ENCODE measurements around the gene MAT2A. TPM values are rescaled to one million over a fixed set of nuclear protein-coding genes. Genes with fewer than 3 reads are reported as not detected.
A peak's percentile ranks its signal among the peaks of the same experiment; 100 is the strongest.

The MAT2A gene
- total RNA-seq, 1 experiment from 2014 or later, result 444 TPM

- H3K4me3 ChIP-seq (replicated peaks in 1 of 2; ENCODE audit: low read depth in 1 of 2, low read length in 2 of 2), result peak overlapping the region; percentile 84 to 94
- ChIA-PET CTCF (interaction anchor here (1.5 to 2.1 kb wide), 3 partner anchors 12 to 126 kb away, joined by 4 to 17 read pairs (median 4); no protein-coding TSS in a partner anchor), RAD21 (ENCODE audit: low non-redundant PET in 1 of 2, low total read pairs in 2 of 2, uncharacterized antibody in 2 of 2, unreplicated experiment in 2 of 2) (interaction anchor here (0.6 to 1.1 kb wide), 2 partner anchors 37 to 120 kb away, joined by 3 to 4 read pairs; partner anchors contain the start of gene VAMP8 (in 1 of the 2)), POLR2A (interaction anchor here (0.6 to 15.3 kb wide), 18 partner anchors 9 to 186 kb away, joined by 3 to 236 read pairs (median 7); partner anchors contain the start of genes ELMOD3, GGCX, RETSAT and SH2D6)
- H3K27me3 ChIP-seq (ENCODE audit: insufficient read depth, low read length), result no peaks in the 10 kb centered on the region
- H4K20me1 ChIP-seq (ENCODE audit: insufficient read depth), result peaks cover 36% of the 10 kb centered on the region
- peak overlapping the region; percentile 94 for H3K9ac ChIP-seq (ENCODE audit: low read length)
- intact Hi-C loops (cut with micrococcal nuclease), result no loop called here
- no peaks in the 10 kb centered on the region for H3K9me2 ChIP-seq (ENCODE audit: insufficient read depth)
- no peak overlapping the region for H2AFZ ChIP-seq (ENCODE audit: low read depth, low read length, poor library complexity, severe bottlenecking)
- no peak for DNase-seq (ENCODE audit: low read depth, low spot score)
- BruUV-seq (replicated peaks), result TSS peak; percentile 33
- ATAC-seq, result no peak
- H3K4me1 ChIP-seq (ENCODE audit: control insufficient read depth in 1 of 2, insufficient read depth in 2 of 2, low read length in 2 of 2), result peaks cover 14 to 46% of the 10 kb centered on the region in 2 experiments; a peak in 3 of 4 replicates
- no peaks in the 10 kb centered on the region for H3K9me3 ChIP-seq (ENCODE audit: control insufficient read depth in 1 of 2, insufficient read depth in 1 of 2, low read depth in 1 of 2, low read length in 2 of 2)
- peak overlapping the region; percentile 75 for H3K4me2 ChIP-seq (ENCODE audit: low read length)
- peaks cover 35 to 53% of the 10 kb centered on the region in 2 experiments for H3K36me3 ChIP-seq (ENCODE audit: control insufficient read depth in 1 of 2, insufficient read depth in 2 of 2, low read length in 2 of 2)
- no peak for TF ChIP-seq ZBTB33 (IDR thresholded peaks at IDR 0.05; ENCODE audit: extremely low read depth, insufficient replicate concordance, low read length)
- peak; percentile 27 for TF ChIP-seq POLR2AphosphoS5 (IDR thresholded peaks at IDR 0.05; ENCODE audit: low read depth, low read length)
- peaks cover 65% of the 10 kb centered on the region for H3K79me2 ChIP-seq (ENCODE audit: insufficient read depth, low read length)
- peak overlapping the region; percentile 99 for H3K27ac ChIP-seq (ENCODE audit: low read depth, low read length)
These were observed 1.2 kb downstream of the MAT2A start for GRCh38 chr2:85540133-85540648.

GRCh38 chr2:85541262-85541661 is 2.3 kb downstream of the MAT2A start:
- H2AFZ ChIP-seq (ENCODE audit: low read depth, low read length, poor library complexity, severe bottlenecking), result no peak overlapping the region
- H3K9me2 ChIP-seq (ENCODE audit: insufficient read depth), result no peaks in the 10 kb centered on the region
- BruUV-seq (replicated peaks), result no TSS peak
- TF ChIP-seq SIN3A (IDR thresholded peaks at IDR 0.05; ENCODE audit: low read depth), result no peak
- TF ChIP-seq CBX3 (IDR thresholded peaks at IDR 0.05; ENCODE audit: low read depth), result no peak
- no peak for TF ChIP-seq ZFX (IDR thresholded peaks at IDR 0.05)
- no peak for TF ChIP-seq REST (IDR thresholded peaks at IDR 0.05; ENCODE audit: low read depth)
- no peak for TF ChIP-seq EGR1 (IDR thresholded peaks at IDR 0.05; ENCODE audit: low read depth)
- TF ChIP-seq CTCF (IDR thresholded peaks at IDR 0.05 in 2 of 3, conservative IDR thresholded peaks at IDR 0.05 in 1 of 3; ENCODE audit: borderline replicate concordance in 1 of 3, insufficient read depth in 1 of 3, low read depth in 2 of 3, low read length in 2 of 3), result no peak
- DNase-seq (ENCODE audit: low read depth, low spot score), result no peak
- H3K4me1 ChIP-seq (ENCODE audit: control insufficient read depth in 1 of 2, insufficient read depth in 2 of 2, low read length in 2 of 2), result peaks cover 14 to 54% of the 10 kb centered on the region in 2 experiments; a peak in 3 of 4 replicates
- peak overlapping the region; percentile 99; the same call in 1 of the 2 replicates for H3K27ac ChIP-seq (ENCODE audit: low read depth, low read length)
- peaks cover 39 to 57% of the 10 kb centered on the region in 2 experiments for H3K36me3 ChIP-seq (ENCODE audit: control insufficient read depth in 1 of 2, insufficient read depth in 2 of 2, low read length in 2 of 2)
- ATAC-seq, result no peak
- CTCF ChIA-PET, result interaction anchor here (1.5 kb wide), 1 partner anchor 11 kb away, joined by 4 read pairs; no protein-coding TSS in a partner anchor
- H3K27me3 ChIP-seq (ENCODE audit: insufficient read depth, low read length), result no peaks in the 10 kb centered on the region
- peaks cover 42% of the 10 kb centered on the region for H4K20me1 ChIP-seq (ENCODE audit: insufficient read depth)
- H3K79me2 ChIP-seq (ENCODE audit: insufficient read depth, low read length), result peaks cover 65% of the 10 kb centered on the region
- intact Hi-C loops (cut with micrococcal nuclease), result no loop called here
- H3K4me3 ChIP-seq (replicated peaks in 1 of 2; ENCODE audit: low read depth in 1 of 2, low read length in 2 of 2), result peak overlapping the region; percentile 84 to 94
- POLR2A ChIA-PET, result interaction anchor here (0.6 to 15.3 kb wide), 9 partner anchors 9 to 117 kb away, joined by 3 to 236 read pairs (median 26); partner anchors contain the start of genes GGCX and SH2D6
- H3K9me3 ChIP-seq (ENCODE audit: control insufficient read depth in 1 of 2, insufficient read depth in 1 of 2, low read depth in 1 of 2, low read length in 2 of 2), result no peaks in the 10 kb centered on the region
- H3K9ac ChIP-seq (ENCODE audit: low read length), result peak overlapping the region; percentile 94
- RAD21 ChIA-PET (ENCODE audit: low non-redundant PET in 1 of 2, low total read pairs in 2 of 2, uncharacterized antibody in 2 of 2, unreplicated experiment in 2 of 2), result no interaction called here
- H3K4me2 ChIP-seq (ENCODE audit: low read length), result peak overlapping the region; percentile 75

All from HCT116 (cell line).